ENCODE data around the gene RRBP1.
"Not testable (repeated sequence)": the region's sequence is repeated elsewhere in the genome, so short reads cannot be mapped to it uniquely, and the experiment has no call there.

Gene RRBP1

GRCh38 chr20:17659344-17659743 lies 22.7 kb downstream of the RRBP1 start:
- not testable (repeated sequence) for H3K56ac ChIP-seq (ENCODE audit: low read length); H3K4me2 ChIP-seq (ENCODE audit: low read length); H3K27ac ChIP-seq (ENCODE audit: low read depth, low read length); H3K4me3 ChIP-seq (ENCODE audit: low read length); H3K18ac ChIP-seq (ENCODE audit: low read length); H3K27me3 ChIP-seq (ENCODE audit: insufficient read depth, low read length, poor library complexity); H3K9ac ChIP-seq (ENCODE audit: low read length); H4K5ac ChIP-seq (ENCODE audit: low read length); DNase-seq; H2BK5ac ChIP-seq (ENCODE audit: low read length); H2BK120ac ChIP-seq (ENCODE audit: low read depth, low read length); H3K23ac ChIP-seq (ENCODE audit: low read length); H2BK15ac ChIP-seq (replicated peaks; ENCODE audit: low read depth); H3K36me3 ChIP-seq (ENCODE audit: control insufficient read depth, insufficient read depth, low read length); H3K4ac ChIP-seq (ENCODE audit: low read depth, low read length); H2AK5ac ChIP-seq (ENCODE audit: low read length); H4K8ac ChIP-seq (ENCODE audit: low read depth, low read length)
- no CpG with 5 or more reads among the region's 7 CpGs for WGBS (ENCODE audit: extremely low coverage, insufficient coverage, low lambda C conversion rate)
- Histone ChIP-seq H3K79me2 (ENCODE audit: control insufficient read depth, insufficient read depth, low read length) (peaks cover 68% of the 10 kb centered on the region), H3K79me1 (ENCODE audit: low read length) (peaks cover 28% of the 10 kb centered on the region), H3K4me1 (ENCODE audit: control insufficient read depth, low read depth, low read length) (peaks cover 13% of the 10 kb centered on the region)

GRCh38 chr20:17658648-17658993 lies 23.4 kb downstream of the RRBP1 start:
- Histone ChIP-seq H3K23ac (ENCODE audit: low read length) (no peak overlapping the region), H2BK15ac (replicated peaks; ENCODE audit: low read depth) (no peak overlapping the region), H3K4me2 (ENCODE audit: low read length) (no peak overlapping the region), H2BK120ac (ENCODE audit: low read depth, low read length) (no peak overlapping the region), H3K4me3 (ENCODE audit: low read length) (no peak overlapping the region), H3K27me3 (ENCODE audit: insufficient read depth, low read length, poor library complexity) (no peaks in the 10 kb centered on the region), H2AK5ac (ENCODE audit: low read length) (no peak overlapping the region), H3K79me1 (ENCODE audit: low read length) (peaks cover 28% of the 10 kb centered on the region), H3K79me2 (ENCODE audit: control insufficient read depth, insufficient read depth, low read length) (peaks cover 68% of the 10 kb centered on the region), H3K56ac (ENCODE audit: low read length) (no peak overlapping the region), H3K4me1 (ENCODE audit: control insufficient read depth, low read depth, low read length) (peaks cover 8% of the 10 kb centered on the region), H3K36me3 (ENCODE audit: control insufficient read depth, insufficient read depth, low read length) (peaks cover 6% of the 10 kb centered on the region), H2BK5ac (ENCODE audit: low read length) (no peak overlapping the region), H4K5ac (ENCODE audit: low read length) (no peak overlapping the region), H4K8ac (ENCODE audit: low read depth, low read length) (no peak overlapping the region), H3K4ac (ENCODE audit: low read depth, low read length) (no peak overlapping the region), H3K9ac (ENCODE audit: low read length) (no peak overlapping the region), H3K18ac (ENCODE audit: low read length) (no peak overlapping the region), H3K27ac (ENCODE audit: low read depth, low read length) (no peak overlapping the region)
- WGBS (ENCODE audit: extremely low coverage, insufficient coverage, low lambda C conversion rate): no CpG with 5 or more reads among the region's 2 CpGs
- DNase-seq: no peak

GRCh38 chr20:17657898-17658647 lies 24.0 kb downstream of the RRBP1 start:
- no peak overlapping the region for H3K4ac ChIP-seq (ENCODE audit: low read depth, low read length)
- no peak overlapping the region for H2BK5ac ChIP-seq (ENCODE audit: low read length)
- H4K8ac ChIP-seq (ENCODE audit: low read depth, low read length): no peak overlapping the region
- H4K5ac ChIP-seq (ENCODE audit: low read length): no peak overlapping the region
- H3K56ac ChIP-seq (ENCODE audit: low read length): no peak overlapping the region
- no peak overlapping the region for H3K4me3 ChIP-seq (ENCODE audit: low read length)
- no peaks in the 10 kb centered on the region for H3K27me3 ChIP-seq (ENCODE audit: insufficient read depth, low read length, poor library complexity)
- H2AK5ac ChIP-seq (ENCODE audit: low read length): no peak overlapping the region
- H3K18ac ChIP-seq (ENCODE audit: low read length): no peak overlapping the region
- no peak for DNase-seq
- H3K27ac ChIP-seq (ENCODE audit: low read depth, low read length): no peak overlapping the region
- peaks cover 6% of the 10 kb centered on the region for H3K4me1 ChIP-seq (ENCODE audit: control insufficient read depth, low read depth, low read length)
- no peak overlapping the region for H3K23ac ChIP-seq (ENCODE audit: low read length)
- H2BK15ac ChIP-seq (replicated peaks; ENCODE audit: low read depth): no peak overlapping the region
- H3K36me3 ChIP-seq (ENCODE audit: control insufficient read depth, insufficient read depth, low read length): peaks cover 6% of the 10 kb centered on the region
- no peak overlapping the region for H3K9ac ChIP-seq (ENCODE audit: low read length)
- H3K4me2 ChIP-seq (ENCODE audit: low read length): no peak overlapping the region
- peaks cover 67% of the 10 kb centered on the region for H3K79me2 ChIP-seq (ENCODE audit: control insufficient read depth, insufficient read depth, low read length)
- H3K79me1 ChIP-seq (ENCODE audit: low read length): peaks cover 29% of the 10 kb centered on the region
- no peak overlapping the region for H2BK120ac ChIP-seq (ENCODE audit: low read depth, low read length)
- WGBS (ENCODE audit: extremely low coverage, insufficient coverage, low lambda C conversion rate): no CpG with 5 or more reads among the region's 9 CpGs

- no peak for DNase-seq
- H3K79me2 ChIP-seq (ENCODE audit: control insufficient read depth, insufficient read depth, low read length): peaks cover 67% of the 10 kb centered on the region
- no peak overlapping the region for H2BK15ac ChIP-seq (replicated peaks; ENCODE audit: low read depth)
- no peak overlapping the region for H2BK120ac ChIP-seq (ENCODE audit: low read depth, low read length)
- peaks cover 4% of the 10 kb centered on the region for H3K4me1 ChIP-seq (ENCODE audit: control insufficient read depth, low read depth, low read length)
- no peak overlapping the region for H2AK5ac ChIP-seq (ENCODE audit: low read length)
- H3K27ac ChIP-seq (ENCODE audit: low read depth, low read length): no peak overlapping the region
- H3K4ac ChIP-seq (ENCODE audit: low read depth, low read length): no peak overlapping the region
- H3K23ac ChIP-seq (ENCODE audit: low read length): no peak overlapping the region
- H3K27me3 ChIP-seq (ENCODE audit: insufficient read depth, low read length, poor library complexity): no peaks in the 10 kb centered on the region
- no CpG with 5 or more reads among the region's 9 CpGs for WGBS (ENCODE audit: extremely low coverage, insufficient coverage, low lambda C conversion rate)
- no peak overlapping the region for H3K18ac ChIP-seq (ENCODE audit: low read length)
- peaks cover 6% of the 10 kb centered on the region for H3K36me3 ChIP-seq (ENCODE audit: control insufficient read depth, insufficient read depth, low read length)
- peaks cover 35% of the 10 kb centered on the region for H3K79me1 ChIP-seq (ENCODE audit: low read length)
- H3K56ac ChIP-seq (ENCODE audit: low read length): no peak overlapping the region
- no peak overlapping the region for H4K5ac ChIP-seq (ENCODE audit: low read length)
- H3K9ac ChIP-seq (ENCODE audit: low read length): no peak overlapping the region
- no peak overlapping the region for H3K4me3 ChIP-seq (ENCODE audit: low read length)
- no peak overlapping the region for H2BK5ac ChIP-seq (ENCODE audit: low read length)
- no peak overlapping the region for H4K8ac ChIP-seq (ENCODE audit: low read depth, low read length)
- H3K4me2 ChIP-seq (ENCODE audit: low read length): no peak overlapping the region
Observed at GRCh38 chr20:17657079-17657825, 24.8 kb downstream of the RRBP1 start.

- no peak overlapping the region for H4K5ac ChIP-seq (ENCODE audit: low read length)
- no peaks in the 10 kb centered on the region for H3K27me3 ChIP-seq (ENCODE audit: insufficient read depth, low read length, poor library complexity)
- no peak overlapping the region for H3K4me3 ChIP-seq (ENCODE audit: low read length)
- no peak overlapping the region for H3K9ac ChIP-seq (ENCODE audit: low read length)
- H3K4me2 ChIP-seq (ENCODE audit: low read length): no peak overlapping the region
- peaks cover 36% of the 10 kb centered on the region for H3K79me1 ChIP-seq (ENCODE audit: low read length)
- H3K4ac ChIP-seq (ENCODE audit: low read depth, low read length): no peak overlapping the region
- H2BK15ac ChIP-seq (replicated peaks; ENCODE audit: low read depth): no peak overlapping the region
- peak overlapping the region; percentile 56 for H3K27ac ChIP-seq (ENCODE audit: low read depth, low read length)
- peaks cover 6% of the 10 kb centered on the region for H3K36me3 ChIP-seq (ENCODE audit: control insufficient read depth, insufficient read depth, low read length)
- H3K18ac ChIP-seq (ENCODE audit: low read length): peak overlapping the region; percentile 26
- peak; percentile 81 for DNase-seq
- H2BK120ac ChIP-seq (ENCODE audit: low read depth, low read length): no peak overlapping the region
- H2AK5ac ChIP-seq (ENCODE audit: low read length): no peak overlapping the region
- no CpG with 5 or more reads among the region's 11 CpGs for WGBS (ENCODE audit: extremely low coverage, insufficient coverage, low lambda C conversion rate)
- H2BK5ac ChIP-seq (ENCODE audit: low read length): no peak overlapping the region
- no peak overlapping the region for H4K8ac ChIP-seq (ENCODE audit: low read depth, low read length)
- H3K79me2 ChIP-seq (ENCODE audit: control insufficient read depth, insufficient read depth, low read length): peaks cover 68% of the 10 kb centered on the region
- H3K4me1 ChIP-seq (ENCODE audit: control insufficient read depth, low read depth, low read length): peaks cover 4% of the 10 kb centered on the region
- H3K56ac ChIP-seq (ENCODE audit: low read length): no peak overlapping the region
- no peak overlapping the region for H3K23ac ChIP-seq (ENCODE audit: low read length)
Observed at GRCh38 chr20:17655865-17656479, 26.1 kb downstream of the RRBP1 start.
